GM12875 (cell line): ENCODE results near the gene BANK1.

Experiments used
- H3K4me3 ChIP-seq: one replicate; pipeline ENCODE4 v1.5.1; 2011; ENCODE audit warnings: low read depth, low read length, control low read depth
- TF ChIP-seq, protein P1 (sequence below): IDR thresholded peaks from 2 replicates; pipeline ENCODE4 v1.5.1; 2011; ENCODE audit warnings: low read depth, mild to moderate bottlenecking, control low read depth, inconsistent platforms, low read length, moderate library complexity, borderline replicate concordance; ENCODE audit not compliant: insufficient read depth

Gene BANK1

DNA sequence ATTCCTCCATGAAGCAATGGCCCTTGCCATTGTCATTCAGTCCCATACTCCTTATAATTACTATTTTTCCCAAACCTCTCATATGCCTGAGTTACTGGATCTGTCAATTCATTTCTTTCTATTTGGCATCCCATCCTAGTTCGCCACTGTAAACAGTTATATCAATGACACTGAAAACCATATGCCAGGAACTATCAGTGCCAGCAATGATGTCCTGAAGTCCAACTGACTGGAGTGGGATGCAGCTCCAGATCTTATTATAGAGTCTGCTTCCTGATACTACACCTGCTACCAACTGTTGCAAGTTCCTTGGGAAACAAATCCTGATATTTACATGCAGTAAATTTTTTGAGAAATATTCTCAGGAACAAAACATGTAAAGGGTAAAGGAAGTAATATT, 27.0 kb upstream of the BANK1 start:
- TF ChIP-seq, protein P1, sequence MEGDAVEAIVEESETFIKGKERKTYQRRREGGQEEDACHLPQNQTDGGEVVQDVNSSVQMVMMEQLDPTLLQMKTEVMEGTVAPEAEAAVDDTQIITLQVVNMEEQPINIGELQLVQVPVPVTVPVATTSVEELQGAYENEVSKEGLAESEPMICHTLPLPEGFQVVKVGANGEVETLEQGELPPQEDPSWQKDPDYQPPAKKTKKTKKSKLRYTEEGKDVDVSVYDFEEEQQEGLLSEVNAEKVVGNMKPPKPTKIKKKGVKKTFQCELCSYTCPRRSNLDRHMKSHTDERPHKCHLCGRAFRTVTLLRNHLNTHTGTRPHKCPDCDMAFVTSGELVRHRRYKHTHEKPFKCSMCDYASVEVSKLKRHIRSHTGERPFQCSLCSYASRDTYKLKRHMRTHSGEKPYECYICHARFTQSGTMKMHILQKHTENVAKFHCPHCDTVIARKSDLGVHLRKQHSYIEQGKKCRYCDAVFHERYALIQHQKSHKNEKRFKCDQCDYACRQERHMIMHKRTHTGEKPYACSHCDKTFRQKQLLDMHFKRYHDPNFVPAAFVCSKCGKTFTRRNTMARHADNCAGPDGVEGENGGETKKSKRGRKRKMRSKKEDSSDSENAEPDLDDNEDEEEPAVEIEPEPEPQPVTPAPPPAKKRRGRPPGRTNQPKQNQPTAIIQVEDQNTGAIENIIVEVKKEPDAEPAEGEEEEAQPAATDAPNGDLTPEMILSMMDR = no peak

DNA sequence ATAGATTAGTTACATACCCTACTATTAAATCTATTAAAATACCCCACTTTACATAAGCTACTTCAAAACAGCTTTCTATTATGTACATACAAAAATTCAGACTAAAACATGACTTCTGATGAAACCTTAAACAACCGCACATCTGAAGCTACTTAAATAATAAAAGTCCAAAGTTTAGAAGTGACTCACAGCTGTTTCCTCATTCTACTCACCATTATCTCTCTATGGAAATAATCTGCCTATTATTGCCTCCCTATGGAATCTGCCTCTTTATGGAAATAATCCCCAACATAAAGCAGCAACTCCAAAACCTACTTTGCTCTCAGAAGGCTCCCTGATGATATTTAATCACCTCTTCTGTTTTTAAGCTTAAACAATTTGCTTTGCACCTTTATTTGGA, 15.7 kb upstream of the BANK1 start:
- no peak overlapping the region for H3K4me3 ChIP-seq
- TF ChIP-seq, protein P1 = no peak

More for the DNA sequence above, 27.0 kb upstream of the BANK1 start:
- H3K4me3 ChIP-seq = no peak overlapping the region

DNA sequence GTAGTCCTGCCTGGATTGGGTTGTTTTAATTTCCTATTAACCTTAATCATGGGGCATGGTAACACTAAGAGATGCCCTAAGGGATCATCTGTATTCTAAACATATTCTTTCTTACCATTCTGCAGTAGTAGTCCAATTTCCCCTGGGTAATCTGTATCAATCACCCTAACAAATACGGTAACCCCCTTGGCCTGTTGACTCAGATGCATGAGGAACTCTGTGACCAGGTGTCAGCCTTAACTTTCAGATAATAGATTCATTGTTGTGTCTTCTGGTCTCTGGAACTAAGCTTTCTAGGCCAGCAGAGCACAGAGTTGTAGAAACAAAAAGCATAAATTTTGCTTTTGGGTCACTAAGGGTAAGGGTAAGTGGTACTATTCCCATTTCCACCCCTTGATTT, 13.1 kb upstream of the BANK1 start:
- TF ChIP-seq, protein P1 = no peak
- no peak overlapping the region for H3K4me3 ChIP-seq

DNA sequence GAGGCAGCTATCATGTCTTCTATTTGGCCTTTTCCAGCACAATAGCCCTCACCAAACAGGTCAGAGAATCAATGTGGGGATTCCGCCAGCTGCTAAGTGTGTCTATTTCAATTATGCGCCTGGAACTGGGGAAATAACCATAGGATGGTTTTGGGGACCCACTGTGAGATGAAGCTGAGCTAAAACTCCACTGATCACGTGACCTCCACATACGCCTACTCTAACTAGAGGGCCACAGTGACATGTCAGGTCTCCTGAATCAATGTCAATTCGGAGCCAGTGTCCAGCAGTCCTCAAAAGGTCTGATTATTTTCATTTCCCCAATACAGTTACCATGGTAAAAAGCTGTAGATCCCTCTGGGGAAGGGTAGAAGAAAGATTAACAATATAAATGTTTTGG, 10.2 kb upstream of the BANK1 start:
- TF ChIP-seq, protein P1 = no peak
- no peak overlapping the region for H3K4me3 ChIP-seq

DNA sequence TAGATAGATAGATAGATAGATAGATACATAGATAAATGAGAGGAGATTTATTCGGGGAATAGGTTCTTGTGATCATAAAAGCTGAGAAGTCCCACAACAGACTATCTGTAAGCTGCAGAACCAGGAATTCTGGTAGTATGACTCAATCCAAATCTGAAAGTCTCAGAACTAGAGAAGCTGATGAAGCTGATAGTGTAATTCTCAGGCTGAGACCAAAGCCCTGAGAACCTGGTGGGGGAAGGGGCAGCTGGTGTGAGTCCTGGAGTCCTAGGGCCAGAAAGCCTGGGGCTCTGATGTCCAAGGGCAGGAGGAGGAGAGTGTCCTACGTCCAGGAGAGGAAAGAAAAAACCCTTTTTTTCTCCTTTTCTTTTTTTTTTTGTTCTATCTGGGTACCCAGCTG, 8.0 kb upstream of the BANK1 start:
- TF ChIP-seq, protein P1 = no peak
- no peak overlapping the region for H3K4me3 ChIP-seq

DNA sequence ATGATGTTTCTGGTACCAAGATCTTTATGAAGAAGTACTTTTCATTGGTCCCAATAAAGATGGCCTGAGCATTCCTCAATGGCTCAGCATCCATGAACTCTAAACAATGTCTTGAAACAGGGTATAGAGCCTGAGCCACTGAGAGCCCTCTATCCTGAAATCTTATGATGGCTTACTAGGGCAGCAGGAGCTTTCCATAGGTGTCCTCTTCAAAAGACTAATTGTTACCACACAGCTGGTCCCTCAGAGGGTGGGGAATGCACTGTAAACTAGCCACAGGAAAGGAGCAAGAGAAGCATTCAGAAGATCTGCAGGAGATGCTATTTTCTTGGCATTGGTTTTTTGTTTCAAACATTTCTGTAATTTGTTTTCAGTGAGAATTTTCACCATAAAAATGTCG, 5.6 kb upstream of the BANK1 start:
- TF ChIP-seq, protein P1 = no peak
- no peak overlapping the region for H3K4me3 ChIP-seq

DNA sequence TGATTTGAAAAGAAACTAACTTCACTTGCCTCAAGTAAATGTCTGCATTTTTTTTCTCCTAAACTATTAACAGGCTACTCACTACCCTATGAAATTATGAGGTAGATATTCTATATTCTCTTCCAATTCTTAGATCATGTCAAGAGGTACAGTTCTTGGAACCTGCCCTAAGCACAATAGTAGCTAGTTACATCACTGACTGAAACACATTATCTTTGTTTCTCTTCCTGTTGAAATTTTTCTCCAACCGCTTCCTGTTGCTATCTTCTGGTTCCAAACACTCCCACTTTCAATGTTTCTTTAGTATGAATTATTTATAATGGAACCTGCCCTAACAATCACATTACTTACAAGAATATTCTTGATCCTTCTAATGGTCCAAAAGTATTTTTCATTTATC, 5.0 kb upstream of the BANK1 start:
- no peak overlapping the region for H3K4me3 ChIP-seq
- TF ChIP-seq, protein P1 = no peak
